HS-27A (cell line): Measurements from ENCODE around the gene FOLR2.

Source experiments
- DNase-seq: peaks from one replicate; pipeline ENCODE4 v3.0.0-alpha.2; 2012; ENCODE audit warnings: low read depth, missing footprints

FOLR2 gene

DNA sequence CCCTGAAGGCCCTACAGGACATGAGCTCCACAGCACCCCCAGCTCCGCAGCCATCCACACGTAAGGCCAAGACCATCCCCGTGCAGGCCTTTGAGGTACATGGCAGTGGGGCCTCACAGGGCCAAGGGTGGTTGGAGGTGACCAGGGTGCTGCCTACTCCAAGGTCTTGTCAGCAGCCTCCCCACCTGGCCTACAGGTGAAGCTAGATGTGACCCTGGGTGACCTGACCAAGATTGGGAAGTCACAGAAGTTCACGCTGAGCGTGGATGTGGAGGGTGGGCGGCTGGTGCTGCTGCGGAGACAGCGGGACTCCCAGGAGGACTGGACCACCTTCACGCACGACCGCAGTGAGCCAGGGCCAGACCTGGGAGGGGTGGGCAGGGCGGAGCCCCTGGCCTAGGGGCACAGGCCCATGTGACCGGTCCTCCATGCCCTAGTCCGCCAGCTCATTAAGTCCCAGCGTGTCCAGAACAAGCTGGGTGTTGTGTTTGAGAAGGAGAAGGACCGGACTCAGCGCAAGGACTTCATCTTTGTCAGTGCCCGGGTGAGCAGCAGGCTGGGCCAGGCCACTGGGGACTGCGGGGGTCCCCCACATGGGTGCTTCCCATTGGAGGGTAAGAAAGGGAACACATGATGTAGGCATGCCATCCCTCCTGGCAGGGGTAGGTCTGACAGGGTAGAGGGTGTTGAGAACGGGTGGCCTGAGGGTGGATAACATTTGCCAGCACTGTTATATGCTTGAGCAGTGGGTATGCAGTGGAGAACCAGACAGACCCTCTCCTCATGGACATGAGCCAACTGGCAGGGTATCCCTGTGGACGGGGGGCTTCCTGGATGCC lies 13.6 kb downstream of the FOLR2 start:
- DNase-seq, result no peak

DNA sequence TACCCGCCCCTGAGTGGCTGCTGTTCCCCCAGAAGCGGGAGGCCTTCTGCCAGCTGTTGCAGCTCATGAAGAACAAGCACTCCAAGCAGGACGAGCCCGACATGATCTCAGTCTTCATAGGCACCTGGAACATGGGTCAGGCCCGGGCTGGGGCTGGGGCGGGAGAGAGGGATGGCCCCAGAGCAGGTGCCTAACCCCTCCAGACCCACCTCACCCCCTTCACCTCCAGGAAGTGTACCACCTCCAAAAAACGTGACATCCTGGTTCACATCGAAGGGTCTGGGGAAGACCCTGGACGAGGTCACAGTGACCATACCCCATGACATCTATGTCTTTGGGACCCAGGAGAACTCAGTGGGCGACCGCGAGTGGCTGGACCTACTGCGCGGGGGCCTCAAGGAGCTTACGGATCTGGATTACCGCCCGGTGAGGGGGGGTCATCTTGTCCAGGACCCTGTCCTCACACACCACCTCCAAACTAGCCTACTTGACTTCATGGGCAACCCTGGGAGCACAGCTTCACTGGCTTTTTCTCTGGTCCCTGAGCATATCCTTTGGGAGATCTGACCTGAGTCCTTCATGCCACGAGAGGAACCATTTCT lies 14.3 kb downstream of the FOLR2 start:
- no peak for DNase-seq

DNA sequence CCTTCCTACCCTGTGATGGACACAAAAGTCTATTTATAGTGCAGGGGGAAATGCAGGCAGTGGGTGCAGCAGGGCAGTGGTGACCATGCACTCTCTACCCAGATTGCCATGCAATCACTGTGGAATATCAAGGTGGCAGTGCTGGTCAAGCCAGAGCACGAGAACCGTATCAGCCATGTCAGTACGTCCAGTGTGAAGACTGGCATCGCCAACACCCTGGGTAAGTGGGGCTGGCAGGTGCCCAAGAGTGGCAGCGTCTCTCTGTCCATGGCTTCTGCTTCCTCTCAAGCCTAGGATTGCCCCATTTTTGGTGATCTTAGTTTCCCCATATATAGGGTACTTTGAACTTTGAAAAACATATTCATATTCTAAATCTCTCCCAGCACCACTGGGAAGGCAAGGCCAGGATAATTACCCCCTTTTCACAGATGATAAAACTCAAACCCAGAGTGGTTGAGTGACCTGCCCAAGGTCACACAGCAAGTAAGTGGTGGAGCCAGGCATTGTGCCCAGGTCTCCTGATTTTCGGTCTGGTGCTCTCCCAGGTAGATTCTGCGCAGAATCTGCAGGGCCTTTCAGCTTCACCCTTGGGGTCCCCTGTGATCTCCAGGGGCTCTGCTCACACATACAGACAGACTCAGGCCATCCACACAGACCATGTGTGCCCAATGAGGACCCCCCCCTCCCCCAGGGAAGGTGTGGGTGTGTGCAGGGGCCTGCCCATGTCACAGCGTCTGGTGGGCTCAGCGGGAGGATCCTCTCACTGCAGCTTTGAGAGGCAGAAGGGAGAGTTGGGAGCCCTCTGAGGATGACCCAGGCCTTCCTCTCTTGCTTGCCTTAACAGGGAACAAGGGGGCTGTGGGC lies 15.0 kb downstream of the FOLR2 start:
- no peak for DNase-seq

DNA sequence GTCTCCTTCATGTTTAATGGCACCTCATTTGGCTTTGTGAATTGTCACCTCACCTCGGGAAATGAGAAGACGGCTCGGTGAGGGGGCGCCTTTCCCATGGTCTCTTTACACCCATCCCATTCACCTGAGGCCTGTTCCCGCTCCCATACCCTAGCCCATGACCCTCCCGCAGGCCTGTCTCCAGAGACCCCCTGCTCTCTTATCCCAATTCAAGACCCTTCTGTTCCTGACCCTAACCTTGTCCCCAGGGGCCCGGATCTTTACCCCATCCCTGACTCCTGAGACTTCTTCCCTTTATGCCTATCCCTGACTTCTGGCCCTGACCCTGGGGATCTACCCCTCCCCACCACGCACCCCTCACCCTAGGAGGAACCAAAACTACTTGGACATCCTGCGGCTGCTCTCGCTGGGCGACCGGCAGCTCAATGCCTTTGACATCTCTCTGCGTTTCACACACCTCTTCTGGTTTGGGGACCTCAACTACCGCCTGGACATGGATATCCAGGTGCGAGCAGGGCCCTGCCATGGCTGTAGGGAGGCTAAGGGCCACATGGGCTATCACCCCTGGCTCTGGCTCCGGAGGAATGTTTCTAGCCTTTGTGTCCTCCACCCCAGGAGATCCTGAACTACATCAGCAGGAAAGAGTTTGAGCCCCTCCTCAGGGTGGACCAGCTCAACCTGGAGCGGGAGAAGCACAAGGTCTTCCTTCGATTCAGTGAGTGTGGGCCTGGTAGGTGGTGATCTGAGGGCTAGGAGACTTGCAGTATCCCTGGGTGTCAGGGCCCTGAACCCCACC lies 15.9 kb downstream of the FOLR2 start:
- no peak for DNase-seq

DNA sequence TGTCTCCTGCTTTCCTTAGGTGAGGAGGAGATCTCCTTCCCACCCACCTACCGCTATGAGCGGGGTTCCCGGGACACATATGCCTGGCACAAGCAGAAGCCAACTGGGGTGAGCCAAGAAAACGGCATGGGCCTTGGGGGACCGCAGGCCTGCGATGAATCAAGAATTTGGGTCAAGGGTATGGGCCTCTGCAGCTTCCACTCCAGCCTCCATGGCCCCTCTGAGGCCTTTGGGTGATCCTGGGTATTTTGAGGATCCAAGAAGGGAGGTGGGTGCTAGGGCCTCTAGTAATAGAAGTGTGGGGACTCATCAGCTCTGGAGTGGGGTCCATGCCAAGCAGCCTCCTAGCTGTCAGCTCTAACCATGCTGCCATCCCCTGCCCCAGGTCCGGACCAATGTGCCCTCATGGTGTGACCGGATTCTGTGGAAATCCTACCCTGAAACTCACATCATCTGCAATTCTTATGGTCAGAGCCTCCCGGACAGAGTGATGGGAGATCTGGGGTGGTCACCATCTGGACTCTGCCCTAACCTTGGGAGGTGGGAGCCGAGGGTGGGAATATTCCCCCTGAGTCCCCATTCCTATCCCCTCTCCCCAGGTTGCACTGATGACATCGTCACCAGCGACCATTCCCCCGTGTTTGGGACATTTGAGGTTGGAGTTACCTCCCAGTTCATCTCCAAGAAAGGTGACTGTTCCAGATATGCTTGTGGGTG lies 16.6 kb downstream of the FOLR2 start:
- no peak for DNase-seq

DNA sequence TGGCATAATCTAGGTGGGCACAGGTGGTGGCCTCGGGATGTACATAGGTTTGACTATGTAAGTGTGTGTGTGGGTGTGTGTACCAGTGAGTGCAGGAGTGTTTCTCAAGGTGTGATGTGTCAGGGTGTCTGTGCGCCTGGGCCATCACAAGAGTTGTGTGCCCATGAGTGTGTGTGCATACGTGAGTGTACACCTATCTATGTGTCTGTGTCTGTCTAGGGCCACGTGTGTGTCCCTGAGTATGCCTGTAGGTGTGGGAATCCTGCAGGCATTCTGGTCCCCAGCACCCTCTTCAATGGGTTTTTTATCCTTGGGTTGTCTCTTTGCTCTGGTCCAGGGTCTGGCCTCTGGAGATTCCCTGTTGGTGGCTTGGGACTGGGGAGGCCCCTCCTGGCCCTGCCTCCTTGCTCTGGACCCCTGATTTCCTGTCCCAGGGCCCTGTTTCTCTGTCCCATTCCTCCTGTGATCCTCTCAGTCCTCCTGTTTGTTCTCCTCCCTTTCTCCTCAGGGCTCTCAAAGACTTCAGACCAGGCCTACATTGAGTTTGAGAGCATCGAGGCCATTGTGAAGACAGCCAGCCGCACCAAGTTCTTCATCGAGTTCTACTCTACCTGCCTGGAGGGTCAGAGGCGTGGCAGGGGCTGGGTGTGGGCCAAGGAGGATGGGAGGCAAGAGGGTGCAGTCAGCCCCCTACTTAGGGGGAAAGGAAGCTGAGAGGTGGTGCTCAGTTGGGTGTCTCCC lies 17.3 kb downstream of the FOLR2 start:
- DNase-seq, result no peak

DNA sequence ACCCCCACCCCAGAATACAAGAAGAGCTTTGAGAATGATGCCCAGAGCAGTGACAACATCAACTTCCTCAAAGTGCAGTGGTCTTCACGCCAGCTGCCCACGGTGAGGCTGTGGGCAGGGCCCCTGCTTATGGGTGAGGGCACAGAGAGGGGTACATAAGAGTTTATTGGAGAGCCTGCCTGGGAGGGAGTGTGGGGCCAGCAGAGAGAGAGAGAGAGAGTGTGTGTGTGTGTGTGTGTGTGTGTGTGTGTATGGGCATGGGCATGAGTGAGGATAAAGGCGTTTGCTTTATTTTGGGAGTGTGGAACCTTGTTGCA lies 17.9 kb downstream of the FOLR2 start:
- DNase-seq, result no peak

DNA sequence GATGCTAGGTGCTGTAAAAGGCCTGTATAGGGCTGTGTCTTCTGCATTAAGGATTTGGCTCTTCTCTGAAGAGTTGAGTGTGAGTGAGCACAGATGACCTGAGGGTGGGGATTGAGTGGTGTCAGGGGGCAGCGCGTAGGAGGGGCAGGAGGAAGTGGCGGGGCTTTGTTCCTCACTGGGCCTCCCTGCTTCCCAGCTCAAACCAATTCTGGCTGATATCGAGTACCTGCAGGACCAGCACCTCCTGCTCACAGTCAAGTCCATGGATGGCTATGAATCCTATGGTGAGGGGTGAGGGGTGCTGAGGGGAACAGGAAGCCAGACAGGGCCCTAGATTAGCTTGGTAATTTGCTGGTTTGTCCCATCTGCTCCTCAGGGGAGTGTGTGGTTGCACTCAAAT lies 18.3 kb downstream of the FOLR2 start:
- DNase-seq, result no peak

DNA sequence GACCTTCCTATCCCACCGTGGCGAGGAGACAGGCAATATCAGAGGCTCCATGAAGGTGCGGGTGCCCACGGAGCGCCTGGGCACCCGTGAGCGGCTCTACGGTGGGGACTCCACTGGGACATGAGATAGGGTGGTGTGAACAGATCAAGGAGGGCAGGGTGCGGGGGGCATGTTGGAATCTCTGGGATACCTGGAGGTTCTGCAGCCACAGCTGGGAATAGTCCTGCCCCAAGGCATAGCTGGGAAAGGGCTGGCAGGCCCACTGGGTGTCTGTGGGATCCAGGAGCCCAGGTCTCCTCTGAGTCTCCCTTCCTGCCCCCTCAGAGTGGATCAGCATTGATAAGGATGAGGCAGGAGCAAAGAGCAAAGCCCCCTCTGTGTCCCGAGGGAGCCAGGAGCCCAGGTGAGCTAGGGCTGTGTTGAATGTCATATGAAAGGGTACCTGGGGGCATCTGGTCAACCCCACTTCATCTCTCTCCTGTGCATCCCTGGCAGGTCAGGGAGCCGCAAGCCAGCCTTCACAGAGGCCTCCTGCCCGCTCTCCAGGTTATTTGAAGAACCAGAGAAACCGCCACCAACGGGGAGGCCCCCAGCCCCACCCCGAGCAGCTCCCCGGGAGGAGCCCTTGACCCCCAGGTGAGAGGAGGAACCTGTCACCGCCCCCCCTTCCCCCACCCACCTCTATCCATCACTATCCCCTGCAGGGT lies 18.9 kb downstream of the FOLR2 start:
- DNase-seq, result no peak

DNA sequence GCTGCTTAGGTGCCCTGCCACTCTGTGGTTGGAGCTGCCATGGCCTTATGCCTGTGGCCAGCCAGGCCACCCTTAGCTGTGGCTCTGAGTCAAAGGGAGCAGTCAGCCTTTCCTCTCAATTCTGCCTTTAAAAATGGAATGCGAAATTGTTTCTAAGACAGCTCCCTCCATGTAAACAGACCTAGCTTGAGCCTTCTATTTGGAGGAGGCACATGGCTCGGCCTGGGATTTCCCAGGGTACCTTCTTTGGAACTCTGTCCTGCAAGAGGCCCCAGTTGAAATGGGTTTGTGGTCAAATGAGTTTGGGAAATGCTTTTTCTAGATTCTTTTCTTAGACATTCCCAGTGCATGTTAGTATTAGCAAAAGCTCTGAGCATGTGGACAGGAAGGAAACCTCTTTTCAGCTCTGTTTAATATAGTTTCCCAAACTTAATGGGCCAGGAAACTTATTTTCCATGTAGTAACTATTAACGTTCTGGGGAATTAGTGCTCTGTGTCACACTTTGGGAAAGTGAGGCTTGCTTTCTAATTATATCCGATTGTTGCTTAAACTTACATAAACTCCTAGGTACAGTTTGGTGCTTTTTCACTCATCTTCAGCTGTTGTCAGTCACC lies 19.6 kb downstream of the FOLR2 start:
- no peak for DNase-seq

DNA sequence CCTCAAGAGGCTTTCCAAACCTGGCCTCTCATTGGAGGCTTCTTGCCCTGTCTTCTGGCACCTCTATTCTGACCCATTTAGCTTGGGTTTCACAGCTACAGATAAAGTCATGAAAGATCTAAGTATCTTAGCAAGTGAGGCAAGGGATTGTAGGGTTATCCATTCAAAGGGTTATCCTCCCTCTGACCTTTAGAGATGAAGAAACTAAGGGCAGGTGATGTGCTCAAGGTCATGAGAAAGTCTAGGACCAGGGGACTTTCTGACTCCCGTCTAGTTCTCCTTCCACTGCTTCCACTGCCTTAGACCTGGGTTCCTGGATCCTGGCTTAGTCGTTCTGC lies 20.1 kb downstream of the FOLR2 start:
- no peak for DNase-seq

DNA sequence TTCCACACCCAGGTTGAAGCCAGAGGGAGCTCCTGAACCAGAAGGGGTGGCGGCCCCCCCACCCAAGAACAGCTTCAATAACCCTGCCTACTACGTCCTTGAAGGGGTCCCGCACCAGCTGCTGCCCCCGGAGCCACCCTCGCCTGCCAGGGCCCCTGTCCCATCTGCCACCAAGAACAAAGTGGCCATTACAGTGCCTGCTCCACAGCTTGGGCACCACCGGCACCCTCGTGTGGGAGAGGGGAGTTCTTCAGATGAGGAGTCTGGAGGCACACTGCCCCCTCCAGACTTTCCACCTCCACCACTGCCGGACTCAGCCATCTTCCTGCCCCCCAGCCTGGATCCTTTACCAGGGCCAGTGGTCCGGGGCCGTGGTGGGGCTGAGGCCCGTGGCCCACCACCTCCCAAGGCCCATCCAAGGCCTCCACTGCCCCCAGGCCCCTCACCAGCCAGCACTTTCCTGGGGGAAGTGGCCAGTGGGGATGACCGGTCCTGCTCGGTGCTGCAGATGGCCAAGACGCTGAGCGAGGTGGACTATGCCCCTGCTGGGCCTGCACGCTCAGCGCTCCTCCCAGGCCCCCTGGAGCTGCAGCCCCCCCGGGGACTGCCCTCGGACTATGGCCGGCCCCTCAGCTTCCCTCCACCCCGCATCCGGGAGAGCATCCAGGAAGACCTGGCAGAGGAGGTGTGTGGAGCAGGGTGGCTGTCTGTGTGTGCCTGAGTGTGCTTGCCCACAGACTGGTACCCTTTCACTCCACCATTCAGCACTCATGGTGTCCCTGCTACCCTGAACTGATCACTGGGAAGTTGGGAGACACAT lies 20.7 kb downstream of the FOLR2 start:
- no peak for DNase-seq

DNA sequence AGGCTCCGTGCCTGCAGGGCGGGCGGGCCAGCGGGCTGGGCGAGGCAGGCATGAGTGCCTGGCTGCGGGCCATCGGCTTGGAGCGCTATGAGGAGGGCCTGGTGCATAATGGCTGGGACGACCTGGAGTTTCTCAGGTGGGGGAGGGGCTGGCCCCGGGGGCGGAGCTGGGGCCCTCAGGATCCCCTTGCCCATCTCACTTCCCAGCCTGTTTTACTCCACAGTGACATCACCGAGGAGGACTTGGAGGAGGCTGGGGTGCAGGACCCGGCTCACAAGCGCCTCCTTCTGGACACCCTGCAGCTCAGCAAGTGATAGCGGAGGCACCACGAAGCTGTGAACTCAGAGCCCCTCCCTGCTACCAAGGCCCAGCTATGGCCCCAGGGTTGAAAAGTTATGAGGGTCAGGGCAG lies 21.5 kb downstream of the FOLR2 start:
- no peak for DNase-seq

DNA sequence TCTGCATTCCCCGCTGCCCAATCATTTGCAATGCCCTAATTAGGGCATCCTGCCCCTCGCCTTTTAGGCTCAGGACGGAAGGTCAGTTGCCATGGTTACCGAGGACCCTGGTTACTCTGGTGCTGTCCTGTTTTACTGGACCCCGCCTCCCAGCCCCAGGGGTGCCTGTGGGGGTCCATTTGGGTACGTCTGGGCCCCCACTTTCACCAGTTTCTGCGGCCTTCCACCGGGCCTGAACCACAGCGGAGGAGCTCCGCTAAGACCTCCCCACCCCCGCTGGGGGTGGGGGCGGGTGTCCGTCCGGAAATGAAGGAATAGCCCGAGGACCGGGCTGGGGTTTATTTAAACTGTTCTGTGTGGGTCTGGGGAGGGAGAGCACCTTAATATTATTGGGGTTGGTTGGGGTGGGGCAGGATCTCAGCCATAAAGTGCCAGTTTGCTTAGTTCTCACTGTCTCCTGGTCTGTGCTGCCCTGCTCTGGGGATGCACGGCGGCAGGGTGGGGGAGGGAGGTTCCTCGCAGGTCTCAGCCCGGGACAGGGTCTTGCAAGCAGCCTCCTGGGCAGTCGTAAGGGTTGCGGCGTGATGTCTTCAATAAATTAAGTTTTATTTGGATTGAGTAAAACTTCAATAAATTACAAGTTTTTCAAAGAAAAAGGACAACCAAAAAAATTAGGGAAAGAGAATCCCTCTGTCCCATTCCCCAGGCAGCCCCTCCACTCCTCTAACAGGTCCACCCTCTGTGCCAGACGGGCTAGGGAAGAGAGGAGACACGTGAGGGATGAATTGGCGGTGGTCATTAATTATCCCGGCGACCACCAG lies 22.1 kb downstream of the FOLR2 start:
- DNase-seq, result no peak

DNA sequence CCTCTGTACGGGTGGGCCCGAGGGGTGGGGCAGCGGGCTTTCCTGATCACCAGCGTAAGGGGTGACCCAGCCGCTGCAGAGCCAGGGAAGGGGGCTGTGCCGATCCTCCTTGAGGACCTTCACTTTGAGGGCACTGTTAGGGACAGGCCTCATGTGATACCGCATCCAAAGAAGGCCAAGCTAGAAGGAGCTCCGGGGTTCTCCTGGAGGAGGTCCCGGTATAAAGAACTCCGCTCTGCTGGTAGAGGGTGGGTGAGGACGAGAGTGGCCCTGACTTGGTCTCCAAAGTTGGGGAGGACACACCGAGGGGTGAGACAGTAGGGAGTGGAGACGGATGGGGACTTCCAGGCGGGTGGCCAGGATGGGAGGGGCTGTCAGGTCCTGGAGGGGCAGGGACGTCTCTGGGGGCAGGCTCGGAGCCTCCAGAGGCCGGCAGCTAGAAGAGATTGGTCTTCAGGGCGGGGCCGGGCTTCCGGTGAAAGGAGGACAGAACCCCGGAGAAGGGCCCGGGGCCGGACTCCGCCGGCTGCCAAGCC lies 22.8 kb downstream of the FOLR2 start:
- DNase-seq, result no peak

DNA sequence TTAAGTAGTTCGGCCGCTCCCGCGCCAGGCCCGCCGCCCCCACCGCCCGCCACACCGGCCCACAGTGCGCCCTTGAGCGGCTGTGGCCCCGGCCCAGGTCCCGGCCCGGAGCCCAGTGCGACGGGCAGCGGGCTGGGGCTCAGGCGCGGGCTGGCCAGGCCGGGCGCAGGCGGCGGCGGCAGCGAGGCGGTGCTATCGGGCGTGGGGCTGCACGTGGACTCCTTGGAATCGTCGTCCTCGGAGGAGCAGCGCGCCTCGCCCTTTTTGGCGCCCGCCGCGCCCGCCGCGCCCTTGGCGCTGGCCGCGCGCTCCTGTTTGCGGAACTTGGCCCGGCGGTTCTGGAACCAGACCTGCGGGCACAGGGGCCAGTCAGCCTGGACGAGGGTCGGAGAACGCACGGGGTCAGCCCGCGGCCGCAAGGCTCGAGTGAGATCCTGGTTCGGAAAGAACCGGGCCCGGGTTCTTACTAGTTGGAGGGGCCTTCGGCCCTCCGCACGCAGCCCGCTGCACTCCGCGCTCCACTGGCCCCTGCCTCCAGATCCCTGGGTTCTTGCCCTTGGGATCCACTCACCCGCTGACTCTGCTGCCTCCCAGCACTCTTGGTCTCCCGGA lies 23.4 kb downstream of the FOLR2 start:
- no peak for DNase-seq
